Activated CD4-positive, CD25-positive, alpha-beta regulatory T cell treated with anti-CD3 and anti-CD28 coated beads, Interleukin-2, amount 50 U/mL, for 72 hours (primary cell): ENCODE results near the gene ZNF175.

Source experiments
- DNase-seq: peaks from one replicate; pipeline ENCODE4 v3.0.0; 2021

The ZNF175 gene

DNA sequence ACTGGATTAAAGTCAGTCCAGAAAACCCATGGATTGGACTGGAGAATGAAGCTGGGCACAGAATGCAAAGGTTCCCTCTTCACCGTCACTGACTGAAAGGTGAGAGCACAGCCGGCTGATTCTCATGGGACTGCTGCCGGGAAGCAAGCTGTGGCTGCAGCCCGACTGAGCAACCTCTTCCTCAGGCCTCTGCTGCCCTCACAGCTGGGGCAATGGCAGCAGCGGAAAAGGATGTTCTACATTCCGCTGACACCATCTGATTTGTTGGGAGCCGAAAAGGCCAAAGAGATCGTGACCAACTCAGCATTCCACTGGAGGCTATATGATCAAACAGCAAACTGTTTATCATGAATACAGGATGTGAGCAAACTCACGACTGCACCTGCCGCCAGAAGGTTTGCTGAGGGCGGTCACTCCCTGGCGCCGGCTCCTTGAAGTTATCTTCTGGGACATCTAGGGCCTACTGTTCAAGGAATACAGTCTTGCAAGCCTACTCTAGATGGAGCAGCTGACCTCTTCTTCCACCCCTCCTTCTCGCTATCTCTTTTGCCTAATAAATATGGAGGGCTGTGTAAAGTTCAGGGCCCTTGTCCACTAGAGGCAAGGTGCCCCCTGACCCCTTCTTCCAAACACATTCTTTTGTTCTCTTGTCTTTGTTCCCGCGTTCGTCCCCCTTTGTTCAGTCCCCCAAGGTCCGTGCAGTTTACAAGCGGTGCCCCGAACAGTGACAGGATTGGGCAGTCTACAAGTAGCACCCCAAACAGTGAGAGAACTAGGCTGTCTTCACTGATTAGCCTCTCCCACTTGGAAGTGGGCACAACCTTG, 20.0 kb upstream of the ZNF175 start:
- no peak for DNase-seq

DNA sequence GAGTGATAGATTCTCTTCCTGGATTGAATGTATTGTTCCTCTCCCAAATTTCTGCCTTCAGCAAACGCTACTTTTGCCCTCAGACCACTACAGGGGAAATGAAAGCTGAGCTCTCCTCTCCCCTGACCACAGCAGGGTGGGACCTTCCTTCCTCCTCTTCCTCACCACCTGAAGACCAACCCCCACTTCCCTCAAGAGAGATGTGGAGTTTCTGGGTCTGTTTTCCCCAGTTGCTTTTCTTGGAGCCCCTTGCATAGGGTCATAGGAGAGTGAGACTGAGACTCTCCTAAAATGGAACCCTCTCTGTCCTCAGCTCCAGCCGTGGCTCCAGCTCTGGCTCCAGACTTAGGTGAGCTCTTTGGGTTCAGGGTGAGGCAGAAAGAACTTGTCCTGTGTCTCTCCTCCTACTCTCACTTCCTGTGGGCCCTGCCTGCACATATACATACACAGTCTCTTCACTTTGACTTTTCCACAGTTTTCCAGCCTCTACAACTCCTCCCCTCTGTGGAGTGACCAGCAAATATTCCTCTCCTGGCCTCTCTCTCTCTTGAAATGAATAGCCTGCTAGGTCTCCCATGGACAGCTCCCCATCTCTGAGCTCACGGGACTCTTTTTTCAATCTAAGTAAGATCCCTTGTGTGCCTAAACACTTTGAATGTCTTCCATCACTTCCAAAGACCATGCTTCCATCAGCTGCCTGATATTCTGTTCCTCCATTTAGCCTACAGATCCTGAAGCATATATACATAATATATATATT, 19.2 kb upstream of the ZNF175 start:
- no peak for DNase-seq

DNA sequence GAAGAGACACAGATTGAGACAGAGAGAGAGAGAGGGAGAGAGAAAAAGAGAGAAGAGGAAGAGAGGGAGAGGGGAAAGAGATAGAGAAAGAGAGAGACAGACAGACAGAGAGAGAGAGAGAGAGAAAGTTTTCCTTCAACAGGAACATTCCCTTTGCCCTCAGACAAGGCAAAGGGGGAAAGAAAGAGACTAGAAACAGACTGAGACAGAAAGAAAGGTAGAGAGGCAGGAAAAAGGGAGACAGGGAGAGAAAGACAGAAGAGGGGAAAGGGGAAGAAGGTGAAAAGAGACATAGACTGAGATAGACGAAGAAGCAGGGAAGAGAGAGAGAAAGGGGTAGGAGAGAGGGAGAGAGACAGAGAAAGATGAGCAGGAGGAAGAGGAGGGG, 18.5 kb upstream of the ZNF175 start:
- DNase-seq = no peak

DNA sequence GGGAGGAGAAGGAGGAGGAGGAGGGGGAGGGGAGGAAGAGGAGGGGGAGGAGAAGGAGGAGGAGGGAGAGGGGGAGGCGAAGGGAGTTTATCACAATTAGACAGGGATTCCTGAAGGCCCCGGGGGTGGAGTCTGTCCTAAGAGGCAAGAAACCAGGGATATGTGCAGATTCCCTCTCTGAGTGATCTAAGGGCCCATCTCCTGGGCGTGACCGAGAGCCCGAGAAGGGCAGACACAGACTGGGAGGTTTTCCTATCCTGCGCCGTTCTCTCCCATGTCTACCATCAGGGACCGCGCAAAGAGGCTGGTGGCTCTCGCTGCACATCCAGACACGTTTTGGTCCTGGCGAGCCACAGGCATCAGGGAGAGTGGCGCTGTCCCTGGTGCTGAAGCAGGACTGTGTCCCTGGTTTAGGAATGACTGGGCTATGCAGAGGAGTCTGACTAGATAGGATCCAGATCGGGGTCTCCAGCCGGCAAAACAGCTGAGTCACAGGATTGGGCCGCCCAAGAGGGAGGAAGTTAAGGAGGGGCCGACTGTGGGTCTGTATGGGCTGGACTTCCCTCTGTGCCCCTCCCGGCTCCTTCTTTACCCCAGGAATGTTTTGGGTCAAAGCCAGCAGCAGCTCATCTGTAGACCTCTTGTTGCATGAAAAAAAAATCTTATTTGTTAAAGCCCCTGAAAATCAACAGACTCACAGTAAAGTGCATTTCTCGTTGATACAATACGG, 17.9 kb upstream of the ZNF175 start:
- DNase-seq = no peak

DNA sequence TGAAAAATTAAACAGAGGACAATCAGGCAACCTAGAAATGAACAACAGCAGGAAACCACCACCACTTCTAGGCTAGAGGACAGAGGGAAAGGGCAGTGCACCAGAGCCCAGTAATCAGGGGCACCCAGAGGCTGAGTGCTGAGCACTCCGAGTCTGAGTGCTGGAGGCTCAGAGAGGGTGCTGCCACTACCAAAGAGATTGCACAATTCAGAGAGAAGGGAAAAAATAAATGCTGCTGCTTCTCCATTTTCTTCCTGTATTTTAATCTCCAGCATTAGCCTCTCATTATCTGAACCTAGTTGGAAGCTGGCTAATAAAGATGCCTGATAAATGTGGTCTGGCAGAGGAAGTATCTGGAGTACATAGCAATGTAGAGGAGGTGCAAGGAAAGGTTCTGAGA, 11.8 kb upstream of the ZNF175 start:
- DNase-seq = no peak

DNA sequence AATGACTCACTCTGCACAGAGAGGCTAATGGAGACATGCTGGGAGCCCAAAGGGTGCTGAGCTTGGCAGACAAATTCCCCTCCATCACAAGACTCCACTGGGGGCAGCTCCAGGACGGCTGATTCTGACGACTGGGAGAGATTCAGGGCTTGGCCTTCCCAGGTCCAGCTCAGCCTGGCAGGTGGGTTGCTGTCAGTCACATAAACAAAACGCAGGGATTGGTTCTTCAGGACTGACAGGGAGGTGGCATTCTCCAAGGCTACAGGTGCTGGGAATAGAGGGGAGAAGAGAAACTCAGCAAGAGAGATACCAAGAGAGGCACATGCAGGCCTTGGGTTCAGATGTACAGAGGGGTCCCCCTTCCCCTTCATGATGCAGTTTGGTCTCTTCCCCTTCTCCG, 10.7 kb upstream of the ZNF175 start:
- DNase-seq = no peak

DNA sequence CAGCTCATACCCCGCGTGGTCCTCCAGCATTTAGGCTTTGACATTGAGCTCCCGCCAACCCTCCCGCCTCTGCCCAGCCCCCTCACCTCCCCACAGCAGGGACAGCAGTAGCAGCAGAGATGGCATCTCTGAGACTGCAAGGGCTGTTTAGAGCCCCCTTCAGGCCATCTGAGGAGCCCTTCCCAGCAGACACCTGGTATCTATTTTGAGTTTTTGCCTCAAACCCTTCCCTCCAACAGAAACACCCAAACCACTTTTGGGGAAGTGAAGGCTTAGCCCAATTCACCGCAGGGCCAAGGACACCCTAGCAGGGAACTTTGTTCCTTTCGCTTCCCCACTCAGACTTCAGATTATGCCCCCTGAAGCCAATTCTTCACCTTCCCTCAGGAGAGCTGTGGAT, 6.3 kb upstream of the ZNF175 start:
- no peak for DNase-seq

DNA sequence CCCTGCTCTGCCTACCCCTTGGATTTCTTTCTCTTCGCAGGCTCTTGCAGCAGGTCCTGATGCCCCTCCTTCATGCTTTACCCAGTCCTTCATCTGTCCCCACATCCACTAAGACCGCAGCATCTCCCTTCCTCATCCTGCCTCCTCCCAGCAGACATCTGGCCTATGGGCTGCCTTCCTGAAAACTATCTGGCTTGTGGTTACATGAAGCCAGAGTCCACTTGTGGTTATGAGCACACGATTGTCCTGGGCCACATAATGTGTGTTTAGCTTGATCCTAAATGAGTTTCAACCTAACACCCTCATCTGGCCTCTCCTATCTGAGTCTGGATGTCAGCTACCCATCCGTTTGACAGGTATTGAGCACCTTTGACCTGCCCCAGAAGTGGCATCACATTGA, 5.5 kb upstream of the ZNF175 start:
- DNase-seq = no peak

DNA sequence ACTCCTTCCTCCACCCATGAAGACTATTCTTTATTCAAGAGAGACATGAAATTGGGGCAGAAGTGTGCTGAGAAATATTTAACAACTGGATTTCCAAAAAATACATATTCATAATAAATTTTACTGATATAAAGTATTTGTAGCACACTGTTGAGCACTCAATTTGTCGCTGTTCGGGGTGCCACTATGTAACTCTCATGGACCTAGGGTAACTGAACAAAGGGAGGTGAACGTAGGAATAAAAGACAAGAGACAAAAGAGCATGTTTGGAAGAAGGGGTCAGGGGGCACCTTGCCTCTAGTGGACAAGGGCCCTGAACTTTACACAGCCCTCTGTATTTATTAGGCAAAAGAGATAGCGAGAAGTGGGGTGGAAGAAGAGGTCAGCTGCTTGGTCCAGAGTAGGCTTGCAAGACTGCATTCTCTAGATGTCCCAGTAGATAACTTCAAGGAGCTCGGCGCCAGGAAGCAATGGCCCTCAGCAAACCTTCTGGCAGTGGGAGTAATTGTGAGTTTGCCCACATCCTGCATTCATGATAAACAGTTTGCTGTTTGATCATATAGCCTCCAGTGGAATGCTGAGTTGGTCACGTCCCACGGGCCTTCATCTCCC, 4.5 kb upstream of the ZNF175 start:
- no peak for DNase-seq

DNA sequence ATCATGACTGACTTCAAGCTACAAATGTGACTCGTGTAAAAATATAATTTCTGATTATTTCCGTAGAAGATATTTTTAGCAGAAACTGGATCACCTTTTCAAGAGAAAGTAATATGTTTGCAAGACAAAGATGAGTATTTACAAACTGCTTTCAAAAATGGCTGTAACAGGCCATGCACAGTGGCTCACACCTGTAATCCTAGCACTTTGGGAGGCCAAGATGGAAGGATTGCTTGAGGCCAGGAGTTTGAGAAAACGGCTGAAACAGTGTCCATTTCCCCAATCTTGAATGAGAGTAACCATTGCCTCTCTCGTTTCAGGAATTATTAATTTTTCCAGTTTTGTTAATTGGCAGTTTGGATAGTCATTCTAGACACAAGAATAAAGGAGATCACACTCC, 3.5 kb upstream of the ZNF175 start:
- DNase-seq = no peak

DNA sequence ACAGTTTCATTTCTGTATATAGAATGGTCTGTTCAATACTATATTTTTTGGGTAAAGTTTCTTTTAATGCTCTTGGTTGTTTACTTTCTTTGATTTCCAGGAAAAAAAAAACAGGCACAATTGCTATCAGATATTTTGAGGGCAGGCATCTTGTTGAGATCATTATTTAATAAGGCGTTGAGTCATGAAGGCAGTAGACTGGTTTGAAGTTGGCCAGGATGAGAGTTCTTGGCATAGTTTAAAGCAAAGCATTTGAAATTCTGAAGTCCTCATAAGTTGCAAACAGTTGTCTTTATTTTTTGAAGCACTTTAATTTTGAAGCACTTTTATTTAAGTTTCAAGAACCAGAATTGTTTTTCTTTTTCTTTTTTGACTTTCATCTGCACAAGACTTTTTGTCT, 2.6 kb upstream of the ZNF175 start:
- DNase-seq = no peak

DNA sequence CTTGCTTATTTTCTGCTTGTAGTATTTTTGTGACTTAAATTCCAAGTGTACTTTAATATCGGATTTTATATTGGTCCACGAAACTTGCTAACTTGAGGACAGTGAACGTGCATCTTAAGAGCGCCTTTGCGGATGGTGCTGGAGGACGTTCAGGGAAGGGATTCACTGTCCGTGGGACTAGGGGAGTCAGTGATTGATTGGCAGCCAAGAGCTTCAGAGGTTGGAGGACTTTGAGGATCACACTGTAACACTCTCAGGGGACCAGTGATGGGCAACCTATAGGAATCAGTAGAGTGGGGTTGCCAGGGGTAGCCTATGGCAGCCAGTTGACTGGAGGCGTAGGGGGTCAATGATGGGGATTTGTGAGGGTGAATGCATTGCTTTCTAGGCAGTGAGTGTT, 516 bp downstream of the ZNF175 start:
- DNase-seq = no peak

DNA sequence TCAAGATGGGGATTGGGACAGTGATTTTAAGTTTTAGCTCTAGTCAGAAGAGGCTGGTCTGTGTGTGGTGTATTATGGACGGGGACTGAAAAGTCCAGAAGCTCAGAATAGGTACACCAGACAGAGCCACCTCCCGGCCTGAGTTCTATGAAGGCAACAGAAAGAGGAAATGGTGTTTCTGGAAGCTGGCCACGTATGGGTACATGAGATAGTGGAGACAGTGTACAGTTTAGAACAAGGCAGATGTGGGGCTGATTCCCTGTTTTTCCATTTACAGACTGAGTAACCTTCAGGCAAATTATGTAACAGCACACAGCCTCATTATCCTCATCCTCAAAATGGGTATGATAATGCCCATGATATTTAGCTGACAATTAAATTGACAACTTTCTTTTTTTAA, 1.3 kb downstream of the ZNF175 start:
- DNase-seq = no peak

DNA sequence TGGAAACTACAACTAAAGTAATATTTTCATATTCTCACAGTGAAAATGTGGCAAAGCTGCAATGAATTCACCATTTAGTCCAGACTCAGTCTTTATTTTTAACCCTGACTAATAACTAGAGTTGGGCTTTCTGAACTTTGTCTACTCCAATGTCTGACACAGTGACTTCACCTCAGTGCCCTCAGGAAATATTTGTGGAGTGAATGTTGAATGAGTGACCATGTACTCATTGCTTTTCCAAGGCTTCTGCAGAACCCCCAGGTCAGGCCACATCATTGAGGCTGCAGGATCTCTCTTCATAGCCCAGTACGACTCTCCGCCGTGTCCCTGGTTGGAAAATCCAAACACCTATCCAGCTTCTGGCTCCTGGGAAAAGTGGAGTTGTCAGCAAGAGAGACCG, 1.8 kb downstream of the ZNF175 start:
- no peak for DNase-seq

DNA sequence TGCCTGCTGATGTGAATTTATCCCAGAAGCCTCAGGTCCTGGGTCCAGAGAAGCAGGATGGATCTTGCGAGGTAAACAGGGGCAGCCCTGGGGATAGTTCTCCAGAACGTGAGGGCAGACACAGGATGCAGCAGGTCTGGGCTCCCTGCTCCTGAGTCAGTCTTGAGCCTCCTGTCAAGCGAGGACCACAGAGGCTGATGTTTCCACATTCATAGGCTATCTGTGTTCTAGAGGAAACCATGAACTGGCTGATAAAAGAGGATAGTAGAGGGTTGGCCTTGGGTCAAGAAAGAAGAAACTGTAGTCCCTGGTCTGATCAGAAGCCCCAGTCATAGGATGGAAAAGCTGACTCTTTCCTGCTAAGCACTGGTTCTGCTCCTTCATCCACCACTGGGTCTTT, 2.2 kb downstream of the ZNF175 start:
- DNase-seq = no peak

DNA sequence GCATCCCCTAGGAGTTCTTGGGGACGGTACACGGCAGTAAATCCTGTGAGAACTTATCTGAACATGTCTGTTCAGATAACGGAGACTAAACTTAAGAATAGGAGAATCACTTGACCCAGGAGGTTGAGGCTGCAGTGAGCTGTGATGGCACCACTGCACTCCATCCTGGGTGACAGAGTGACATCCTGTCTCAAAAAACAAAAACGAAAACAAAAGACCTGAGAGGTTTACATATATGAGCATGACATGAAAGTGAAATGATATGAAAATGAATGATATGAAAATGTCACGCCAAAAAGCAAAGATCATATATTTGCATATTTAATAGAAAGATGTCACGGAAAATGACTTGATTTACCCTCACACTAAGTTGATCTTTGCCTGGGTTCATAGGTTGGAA, 5.8 kb downstream of the ZNF175 start:
- no peak for DNase-seq

DNA sequence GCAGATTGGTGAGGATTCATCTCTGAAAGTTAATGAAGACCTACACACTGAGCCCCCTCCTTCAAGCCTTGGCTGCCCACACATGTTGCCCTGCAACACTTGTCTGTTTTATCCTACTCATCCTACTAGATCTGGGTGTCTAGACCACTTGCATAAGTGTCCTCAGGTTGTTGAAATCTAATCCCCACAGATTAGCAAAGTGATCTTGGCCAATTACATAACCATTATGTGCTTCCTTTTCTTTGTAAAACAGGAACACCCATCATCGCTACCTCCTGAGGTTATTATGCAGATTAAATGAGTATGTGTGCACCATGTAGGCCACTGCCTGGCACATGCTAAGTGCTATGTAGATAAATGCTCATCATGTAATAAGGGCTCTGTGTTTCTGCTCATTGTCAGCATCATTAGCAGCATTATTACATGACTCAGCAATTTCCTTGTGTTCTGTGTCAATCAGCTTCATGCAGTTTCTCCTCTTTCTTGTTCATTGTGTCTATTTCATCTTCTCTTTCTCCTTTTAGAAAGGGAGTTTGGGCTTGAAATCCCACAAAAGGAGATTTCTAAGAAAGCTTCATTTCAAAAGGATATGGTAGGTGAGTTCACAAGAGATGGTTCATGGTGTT, 15.1 kb downstream of the ZNF175 start:
- no peak for DNase-seq

DNA sequence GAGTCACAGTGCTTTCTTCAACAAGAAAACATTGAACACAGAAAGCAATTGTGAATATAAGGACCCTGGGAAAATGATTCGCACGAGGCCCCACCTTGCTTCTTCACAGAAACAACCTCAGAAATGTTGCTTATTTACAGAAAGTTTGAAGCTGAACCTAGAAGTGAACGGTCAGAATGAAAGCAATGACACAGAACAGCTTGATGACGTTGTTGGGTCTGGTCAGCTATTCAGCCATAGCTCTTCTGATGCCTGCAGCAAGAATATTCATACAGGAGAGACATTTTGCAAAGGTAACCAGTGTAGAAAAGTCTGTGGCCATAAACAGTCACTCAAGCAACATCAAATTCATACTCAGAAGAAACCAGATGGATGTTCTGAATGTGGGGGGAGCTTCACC, 15.7 kb downstream of the ZNF175 start:
- no peak for DNase-seq

DNA sequence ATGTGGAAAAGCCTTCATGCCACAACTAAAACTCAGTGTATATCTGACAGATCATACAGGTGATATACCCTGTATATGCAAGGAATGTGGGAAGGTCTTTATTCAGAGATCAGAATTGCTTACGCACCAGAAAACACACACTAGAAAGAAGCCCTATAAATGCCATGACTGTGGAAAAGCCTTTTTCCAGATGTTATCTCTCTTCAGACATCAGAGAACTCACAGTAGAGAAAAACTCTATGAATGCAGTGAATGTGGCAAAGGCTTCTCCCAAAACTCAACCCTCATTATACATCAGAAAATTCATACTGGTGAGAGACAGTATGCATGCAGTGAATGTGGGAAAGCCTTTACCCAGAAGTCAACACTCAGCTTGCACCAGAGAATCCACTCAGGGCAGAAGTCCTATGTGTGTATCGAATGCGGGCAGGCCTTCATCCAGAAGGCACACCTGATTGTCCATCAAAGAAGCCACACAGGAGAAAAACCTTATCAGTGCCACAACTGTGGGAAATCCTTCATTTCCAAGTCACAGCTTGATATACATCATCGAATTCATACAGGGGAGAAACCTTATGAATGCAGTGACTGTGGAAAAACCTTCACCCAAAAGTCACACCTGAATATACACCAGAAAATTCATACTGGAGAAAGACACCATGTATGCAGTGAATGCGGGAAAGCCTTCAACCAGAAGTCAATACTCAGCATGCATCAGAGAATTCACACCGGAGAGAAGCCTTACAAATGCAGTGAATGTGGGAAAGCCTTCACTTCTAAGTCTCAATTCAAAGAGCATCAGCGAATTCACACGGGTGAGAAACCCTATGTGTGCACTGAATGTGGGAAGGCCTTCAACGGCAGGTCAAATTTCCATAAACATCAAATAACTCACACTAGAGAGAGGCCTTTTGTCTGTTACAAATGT, 16.4 kb downstream of the ZNF175 start:
- no peak for DNase-seq

DNA sequence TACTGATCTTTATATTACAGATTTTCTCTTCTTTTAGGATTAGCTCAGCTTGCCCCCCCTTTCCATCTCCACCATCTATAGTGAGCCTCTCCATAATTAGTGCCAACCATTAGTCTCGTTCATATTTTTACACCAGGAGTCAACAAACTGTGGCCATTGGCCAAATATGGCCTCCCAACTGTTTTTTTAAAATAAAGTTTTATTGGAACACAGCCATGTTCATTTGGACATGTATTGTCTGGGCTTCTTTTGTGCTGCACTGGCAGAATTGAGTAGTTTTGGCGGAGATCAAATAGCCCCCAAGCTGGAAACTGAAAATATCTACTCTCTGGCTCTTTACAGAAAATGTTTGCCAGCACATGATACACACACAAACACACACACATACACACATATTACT, 18.4 kb downstream of the ZNF175 start:
- no peak for DNase-seq

DNA sequence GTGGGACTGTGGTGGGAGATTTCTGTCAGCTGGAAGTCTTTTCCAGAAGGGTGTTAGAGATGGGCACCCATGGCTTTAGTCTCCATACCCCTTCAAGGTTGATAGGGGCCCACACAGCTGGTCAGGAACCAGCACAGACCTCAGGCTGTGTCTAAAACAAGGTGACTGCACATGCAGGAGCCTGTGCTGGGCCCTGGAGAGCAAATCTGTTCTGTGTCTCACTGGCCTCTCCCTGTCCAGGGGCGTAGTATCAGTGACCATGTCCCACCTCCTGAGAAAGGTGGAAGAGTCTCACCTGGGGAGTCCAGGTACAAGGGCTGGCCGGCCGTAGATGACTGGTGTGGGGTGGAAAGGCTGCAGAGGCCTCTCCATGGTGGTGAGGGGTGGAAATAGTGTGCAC, 19.4 kb downstream of the ZNF175 start:
- DNase-seq = no peak

DNA sequence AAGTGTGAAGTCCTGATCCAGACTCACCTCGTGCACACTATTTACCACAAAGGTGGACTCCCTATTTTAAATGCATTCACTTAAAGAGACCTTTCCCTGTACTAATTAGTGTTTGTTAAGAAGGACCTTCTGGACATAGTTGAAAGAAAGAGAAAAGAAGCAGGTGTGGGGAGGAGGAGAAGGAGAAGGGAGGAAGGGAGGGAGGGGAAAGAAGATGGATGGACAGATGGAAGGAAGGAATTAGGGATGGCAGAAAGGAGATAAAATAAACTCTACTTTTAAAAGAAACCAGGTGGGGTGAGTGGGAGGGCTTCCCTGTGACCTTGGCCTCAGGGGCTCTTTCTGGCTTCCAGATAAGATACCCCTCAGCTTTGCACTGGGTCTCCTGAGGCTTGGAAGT, 21.4 kb downstream of the ZNF175 start:
- no peak for DNase-seq
